KMS-11 (cell line): ENCODE data around the gene HINT2.
A peak's percentile ranks its signal among the peaks of the same experiment; 100 is the strongest.

Experiments
- H2AFZ ChIP-seq: fragments of 200-600 bp; sonication (generic); 2 replicates; pipeline ENCODE4 v1.6.1; 2016; ENCODE audit warnings: antibody characterized with exemption, mixed run types, low read depth
- H3K27ac ChIP-seq: fragments of 200-600 bp; sonication (generic); 2 replicates; pipeline ENCODE4 v1.6.1; 2016; ENCODE audit warnings: mild to moderate bottlenecking, mixed run types
- H3K27me3 ChIP-seq: fragments of 200-600 bp; sonication (generic); 2 replicates; pipeline ENCODE4 v1.6.1; 2017; ENCODE audit warnings: mild to moderate bottlenecking, low read depth, mixed run types, moderate library complexity; ENCODE audit not compliant: insufficient read depth
- H3K36me3 ChIP-seq: fragments of 200-600 bp; sonication (generic); 2 replicates; pipeline ENCODE4 v1.6.1; 2017; ENCODE audit warnings: mild to moderate bottlenecking, mixed run types; ENCODE audit not compliant: insufficient read depth
- H3K4me1 ChIP-seq: fragments of 200-600 bp; sonication (generic); 2 replicates; pipeline ENCODE4 v1.6.1; 2016; ENCODE audit warnings: mild to moderate bottlenecking, low read depth, mixed run types; ENCODE audit not compliant: poor library complexity, severe bottlenecking
- H3K4me2 ChIP-seq: fragments of 200-600 bp; sonication (generic); 2 replicates; pipeline ENCODE4 v1.7.0; 2016; ENCODE audit warnings: mild to moderate bottlenecking, mixed run types
- H3K4me3 ChIP-seq: fragments of 200-600 bp; sonication (generic); IDR thresholded peaks from 2 replicates; pipeline ENCODE4 v1.6.1; 2017; ENCODE audit warnings: low read depth, low read length, mixed read lengths; ENCODE audit not compliant: insufficient read depth
- H3K79me2 ChIP-seq: fragments of 200-600 bp; sonication (generic); 2 replicates; pipeline ENCODE4 v1.6.1; 2016; ENCODE audit warnings: low read depth, mixed run types; ENCODE audit not compliant: insufficient read depth
- H3K9ac ChIP-seq: fragments of 200-600 bp; sonication (generic); 2 replicates; pipeline ENCODE4 v1.6.1; 2016; ENCODE audit warnings: mild to moderate bottlenecking, mixed run types
- H4K20me1 ChIP-seq: fragments of 200-600 bp; sonication (generic); 2 replicates; pipeline ENCODE4 v1.6.1; 2016; ENCODE audit warnings: mild to moderate bottlenecking, mixed run types; ENCODE audit not compliant: insufficient read depth
- TF ChIP-seq, protein P1 (sequence below): fragments of 200-600 bp; sonication (generic); conservative IDR thresholded peaks from 2 replicates; pipeline ENCODE4 v1.6.1; 2017; ENCODE audit warnings: low read depth, mild to moderate bottlenecking, antibody characterized with exemption, low read length, moderate library complexity, mixed read lengths

Gene HINT2

DNA sequence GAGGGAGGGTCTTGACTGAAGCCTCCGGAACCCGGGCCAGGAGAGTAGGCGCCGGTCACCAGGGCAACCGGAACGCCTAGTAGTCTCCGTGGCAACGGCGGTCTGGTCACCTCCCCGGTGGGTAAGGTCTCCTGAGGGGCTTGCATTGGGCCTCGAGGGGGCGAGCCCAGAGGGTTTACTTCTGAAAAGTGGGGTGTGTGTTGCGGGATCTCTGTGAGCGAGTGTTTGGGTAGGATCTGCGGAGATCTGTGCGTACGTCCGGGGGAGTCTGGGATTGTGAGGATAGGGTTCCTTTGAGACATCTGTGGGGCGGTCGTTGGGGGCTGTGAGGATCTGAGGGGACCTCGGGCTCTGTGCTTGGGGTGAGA, 13.9 kb upstream of the HINT2 start, which contains the start of gene FAM221B:
Gene FAM221B (minus strand): TSS at position 17 of the 368 bp plus-strand sequence. CDS start 2,571 bp downstream, outside the sequence.
- TF ChIP-seq, protein P1, sequence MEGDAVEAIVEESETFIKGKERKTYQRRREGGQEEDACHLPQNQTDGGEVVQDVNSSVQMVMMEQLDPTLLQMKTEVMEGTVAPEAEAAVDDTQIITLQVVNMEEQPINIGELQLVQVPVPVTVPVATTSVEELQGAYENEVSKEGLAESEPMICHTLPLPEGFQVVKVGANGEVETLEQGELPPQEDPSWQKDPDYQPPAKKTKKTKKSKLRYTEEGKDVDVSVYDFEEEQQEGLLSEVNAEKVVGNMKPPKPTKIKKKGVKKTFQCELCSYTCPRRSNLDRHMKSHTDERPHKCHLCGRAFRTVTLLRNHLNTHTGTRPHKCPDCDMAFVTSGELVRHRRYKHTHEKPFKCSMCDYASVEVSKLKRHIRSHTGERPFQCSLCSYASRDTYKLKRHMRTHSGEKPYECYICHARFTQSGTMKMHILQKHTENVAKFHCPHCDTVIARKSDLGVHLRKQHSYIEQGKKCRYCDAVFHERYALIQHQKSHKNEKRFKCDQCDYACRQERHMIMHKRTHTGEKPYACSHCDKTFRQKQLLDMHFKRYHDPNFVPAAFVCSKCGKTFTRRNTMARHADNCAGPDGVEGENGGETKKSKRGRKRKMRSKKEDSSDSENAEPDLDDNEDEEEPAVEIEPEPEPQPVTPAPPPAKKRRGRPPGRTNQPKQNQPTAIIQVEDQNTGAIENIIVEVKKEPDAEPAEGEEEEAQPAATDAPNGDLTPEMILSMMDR = no peak
- Histone ChIP-seq H3K9ac (peak within 1 kb of the TSS; percentile 29; the same call in 1 of the 2 replicates), H3K79me2 (no peaks in the 10 kb centered on the region), H4K20me1 (no peaks in the 10 kb centered on the region), H3K4me3 (no peak within 1 kb of the TSS), H3K4me2 (peak within 1 kb of the TSS; percentile 74), H3K36me3 (no peaks in the 10 kb centered on the region), H3K27ac (no peak within 1 kb of the TSS), H3K27me3 (no peaks in the 10 kb centered on the region), H2AFZ (peak within 1 kb of the TSS; percentile 93), H3K4me1 (peaks cover 24% of the 10 kb centered on the region)

DNA sequence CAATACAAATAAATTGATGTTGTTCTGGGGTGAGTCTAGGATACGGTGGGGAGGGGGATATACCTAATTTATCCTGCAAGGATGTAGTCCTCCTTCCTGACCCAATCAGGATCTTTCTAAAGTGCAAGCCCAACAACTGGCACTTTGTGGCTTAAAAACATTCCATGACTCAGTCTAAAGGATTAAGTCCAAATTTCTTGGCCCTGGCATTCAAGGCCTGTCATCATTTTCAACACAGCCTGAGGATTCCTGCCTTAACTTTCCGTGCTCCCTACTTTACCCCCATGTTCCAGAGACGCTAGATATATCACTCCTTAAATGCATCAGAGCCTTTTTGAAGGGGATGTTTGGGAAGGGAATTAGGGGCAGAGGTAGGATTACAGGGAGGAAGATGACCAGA, 12.6 kb upstream of the HINT2 start:
- Histone ChIP-seq H2AFZ (no peak overlapping the region), H3K79me2 (no peaks in the 10 kb centered on the region), H3K9ac (no peak overlapping the region), H3K4me2 (no peak overlapping the region), H3K27me3 (no peaks in the 10 kb centered on the region), H3K4me3 (no peak overlapping the region), H3K27ac (no peak overlapping the region), H4K20me1 (no peaks in the 10 kb centered on the region), H3K36me3 (no peaks in the 10 kb centered on the region), H3K4me1 (peaks cover 16% of the 10 kb centered on the region)
- TF ChIP-seq, protein P1 = no peak

DNA sequence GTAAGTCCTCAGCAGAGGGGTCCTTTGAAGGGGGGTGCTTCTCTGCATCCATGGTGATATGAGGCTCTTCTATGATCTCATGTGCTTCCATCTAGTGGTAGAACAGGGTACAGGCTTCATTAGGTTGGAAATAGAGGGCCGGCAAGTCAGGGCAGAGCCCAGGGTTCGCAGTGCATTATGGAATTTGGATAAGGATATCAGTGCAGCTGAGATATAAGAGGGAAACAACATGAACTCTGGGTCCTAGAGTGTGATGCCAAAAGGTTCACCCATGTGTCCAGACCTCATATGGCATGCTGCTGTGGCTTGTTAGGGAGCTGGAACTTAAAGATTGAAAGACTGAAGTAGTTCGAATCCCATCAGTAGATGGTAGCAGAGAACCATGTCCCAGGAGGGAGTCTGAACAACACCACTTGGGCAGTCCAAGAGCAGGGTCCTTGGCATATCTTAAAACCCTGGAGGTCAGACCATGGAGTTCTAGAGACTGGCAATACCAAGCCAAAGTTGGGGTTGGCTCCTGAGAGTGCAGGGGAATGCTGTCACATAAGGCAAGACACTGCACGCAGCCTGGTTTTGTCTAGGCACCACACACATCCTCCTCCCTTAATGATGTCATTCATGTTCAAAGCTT, 11.3 kb upstream of the HINT2 start:
- Histone ChIP-seq H3K79me2 (no peaks in the 10 kb centered on the region), H3K4me3 (no peak overlapping the region), H4K20me1 (no peaks in the 10 kb centered on the region), H3K27ac (no peak overlapping the region), H2AFZ (peak overlapping the region; percentile 74), H3K4me2 (0 out of 2 replicates have a peak overlapping the region, but pooled peaks have one; percentile 43), H3K4me1 (peaks cover 16% of the 10 kb centered on the region), H3K36me3 (no peaks in the 10 kb centered on the region), H3K27me3 (no peaks in the 10 kb centered on the region), H3K9ac (no peak overlapping the region)
- TF ChIP-seq, protein P1 = peak; percentile 82

DNA sequence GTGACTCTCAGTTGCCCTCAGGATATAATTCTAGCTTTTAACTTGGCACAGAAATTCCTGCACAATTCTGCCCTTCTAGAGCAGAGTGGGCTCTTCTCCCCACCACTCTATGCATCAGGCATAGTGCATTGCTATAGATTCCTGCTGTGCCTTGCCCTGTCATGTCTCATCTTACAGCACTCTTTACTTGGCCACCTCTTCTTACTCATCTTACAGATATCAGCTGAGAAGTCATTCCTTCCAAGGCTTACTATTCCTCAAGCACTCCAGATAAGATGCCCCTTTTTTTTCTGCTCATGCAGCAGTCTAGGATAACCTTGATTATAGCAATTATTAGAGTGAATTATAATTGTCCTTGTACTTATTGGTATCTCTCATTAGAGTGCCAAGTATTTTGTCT, 8.1 kb upstream of the HINT2 start:
- Histone ChIP-seq H3K4me3 (no peak overlapping the region), H3K36me3 (no peaks in the 10 kb centered on the region), H3K9ac (no peak overlapping the region), H3K4me1 (peaks cover 4% of the 10 kb centered on the region), H2AFZ (no peak overlapping the region), H3K4me2 (no peak overlapping the region), H3K27ac (no peak overlapping the region), H3K79me2 (no peaks in the 10 kb centered on the region), H3K27me3 (no peaks in the 10 kb centered on the region; the same call in 1 of the 2 replicates), H4K20me1 (no peaks in the 10 kb centered on the region)
- TF ChIP-seq, protein P1 = no peak
